ENCODE results near the gene IL26.
A peak's percentile ranks its signal among the peaks of the same experiment; 100 is the strongest.
"Not testable (repeated sequence)": the region's sequence is repeated elsewhere in the genome, so short reads cannot be mapped to it uniquely, and the experiment has no call there.

IL26 gene

DNA sequence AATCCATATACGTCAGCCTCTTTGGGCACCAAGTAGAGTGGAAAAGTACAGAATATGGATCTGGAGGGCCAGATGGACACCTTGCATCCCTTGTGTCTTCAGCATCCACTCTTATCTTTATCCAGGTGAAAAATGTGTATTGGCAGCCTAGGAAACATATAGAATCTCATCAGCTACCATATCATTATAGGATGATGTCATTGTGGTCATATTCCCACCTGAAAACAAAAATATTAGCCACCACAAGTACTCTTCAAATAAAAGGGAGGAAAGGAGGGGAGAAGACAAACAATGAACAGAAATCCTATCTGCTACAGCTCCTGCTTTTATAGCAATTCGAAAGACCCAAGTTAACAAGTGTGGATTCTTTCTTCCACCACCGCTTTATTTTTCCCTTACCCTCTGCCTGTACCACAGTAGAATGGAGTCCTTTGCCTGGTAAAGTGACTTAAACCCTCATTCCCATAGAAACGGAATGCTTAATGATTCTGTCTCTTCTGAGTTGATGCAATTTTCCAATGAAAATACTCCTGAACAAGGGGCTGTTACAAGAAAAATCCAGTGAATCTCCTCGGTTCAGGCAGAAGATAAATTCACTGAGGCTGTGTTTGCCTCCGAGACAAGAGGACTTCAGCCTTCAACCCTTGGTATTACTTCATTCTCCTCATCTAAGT lies 13.8 kb upstream of the IL26 start:
- DNase-seq, result no peak

DNA sequence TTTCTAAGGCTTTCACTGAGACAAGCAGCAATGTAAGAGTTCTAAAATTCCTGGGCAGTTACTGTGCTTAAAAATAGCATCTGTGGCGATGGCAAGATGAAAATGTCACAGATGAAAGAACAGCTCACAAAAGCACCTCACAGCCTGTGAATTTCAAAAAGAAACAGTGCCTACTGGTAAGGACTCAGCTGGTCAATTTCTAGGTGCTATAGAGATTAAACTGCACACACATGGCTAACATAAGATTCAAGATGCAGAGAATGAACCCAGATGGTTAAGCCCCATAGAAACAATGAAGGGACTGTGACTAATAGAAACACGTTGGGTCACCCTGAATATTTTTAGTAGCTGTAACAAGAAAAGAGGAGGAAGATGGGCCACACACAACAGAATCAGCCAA lies 12.0 kb upstream of the IL26 start:
- no peak for DNase-seq

DNA sequence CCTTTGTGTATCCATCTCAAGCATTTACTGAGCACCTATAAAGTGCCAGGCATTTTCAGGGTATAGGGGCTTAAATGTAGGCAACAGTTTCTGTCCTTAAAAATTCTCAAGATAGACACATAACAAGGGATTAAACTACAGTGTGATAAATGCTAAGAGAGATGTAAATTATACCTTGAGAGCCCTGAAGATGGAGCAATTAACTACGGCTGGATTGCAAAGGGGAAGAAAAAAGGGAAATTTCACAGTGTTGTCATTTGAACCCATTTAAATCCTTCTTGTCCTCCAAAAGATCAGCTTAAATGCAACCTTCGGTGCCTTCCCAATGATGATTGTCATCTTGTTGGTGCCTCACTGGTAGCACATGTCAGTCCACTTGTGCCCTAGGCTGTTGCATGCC lies 11.5 kb upstream of the IL26 start:
- DNase-seq, result no peak

DNA sequence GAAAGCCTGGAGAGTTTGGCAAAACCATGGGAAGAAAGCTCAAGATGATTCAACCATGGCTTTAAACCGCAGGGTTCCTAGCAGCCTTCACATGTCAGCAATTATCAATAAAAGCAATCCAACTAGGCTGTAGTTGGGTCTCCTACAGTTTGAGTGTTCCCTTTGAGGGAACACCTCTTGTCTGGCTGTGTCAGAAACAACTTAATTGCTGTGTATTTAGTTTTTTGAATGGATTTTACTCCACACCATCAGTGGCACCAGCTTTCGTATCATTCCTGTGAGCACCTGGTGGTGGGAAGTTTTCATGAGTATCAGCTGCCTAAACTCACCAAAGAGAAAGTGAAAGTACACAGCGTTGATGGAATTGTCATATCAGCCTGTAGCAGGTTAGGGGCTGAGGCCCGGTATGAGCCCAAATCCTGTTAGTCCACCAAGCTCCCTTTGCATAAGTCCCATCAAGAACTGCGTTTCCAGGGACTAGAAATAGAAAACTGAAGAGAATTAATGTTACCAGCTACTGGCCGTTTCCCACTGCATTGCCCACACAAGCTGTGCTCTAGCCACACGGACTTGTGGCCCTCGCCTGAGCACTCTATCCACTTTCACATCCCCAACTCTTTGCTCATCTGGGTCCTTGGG lies 10.9 kb upstream of the IL26 start:
- DNase-seq, result peak; percentile 61

DNA sequence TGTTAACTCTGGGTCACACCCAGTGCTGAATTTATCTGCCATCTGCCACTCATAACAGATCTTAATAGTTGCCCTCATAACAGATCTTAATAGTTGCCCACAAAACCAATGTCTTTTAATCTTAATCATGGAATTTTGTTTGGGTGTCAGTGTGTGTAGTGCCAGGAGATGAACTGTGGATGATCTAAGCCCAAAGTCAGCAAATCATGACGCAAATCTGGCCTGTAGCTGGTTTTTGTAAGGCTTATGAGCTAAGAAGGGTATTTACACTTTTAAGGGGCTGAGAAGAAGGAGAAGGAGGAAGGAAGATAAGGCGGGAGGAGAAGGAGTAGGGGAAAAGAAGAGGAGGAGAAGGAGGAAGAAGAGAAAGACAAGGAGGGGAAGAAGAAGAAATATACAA lies 10.0 kb upstream of the IL26 start:
- DNase-seq, result no peak

DNA sequence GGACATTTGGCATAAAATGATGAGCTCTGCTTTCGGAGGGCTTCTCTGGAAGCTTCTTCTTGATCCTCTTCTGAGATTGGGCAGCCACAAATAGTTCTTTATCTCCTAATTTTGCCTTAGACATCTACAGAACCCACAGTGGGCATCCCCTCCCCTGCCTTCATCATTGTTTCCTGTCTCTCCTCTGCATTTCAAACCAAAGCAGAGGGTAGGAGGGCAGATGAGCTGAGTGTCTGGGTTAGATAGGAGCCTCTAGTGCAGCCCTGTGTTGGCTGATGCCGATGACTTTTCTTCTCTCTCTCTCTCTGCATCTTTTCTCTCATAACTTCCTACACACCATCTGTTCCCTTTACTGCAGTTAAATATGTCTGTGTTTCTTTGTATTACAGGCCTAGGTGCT lies 8.5 kb upstream of the IL26 start:
- no peak for DNase-seq

DNA sequence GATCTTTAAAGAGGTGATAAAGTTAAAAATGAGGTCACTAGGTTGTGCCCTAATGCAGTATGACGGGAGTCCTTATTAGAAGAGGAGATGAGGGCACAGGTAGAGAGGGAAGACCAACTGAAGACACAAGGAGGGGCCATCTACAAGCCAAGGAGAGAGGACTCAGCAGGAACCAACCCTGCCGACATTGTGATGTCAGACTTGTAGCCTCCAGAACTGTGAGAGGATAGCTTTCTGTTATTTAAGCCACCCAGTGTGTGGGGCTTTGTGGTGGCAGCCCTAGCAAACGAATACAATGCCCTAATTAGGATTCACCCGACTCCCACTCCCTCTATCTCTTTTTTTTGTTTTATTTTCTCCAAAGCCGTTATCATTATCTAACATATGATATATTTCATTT lies 7.9 kb upstream of the IL26 start:
- no peak for DNase-seq

DNA sequence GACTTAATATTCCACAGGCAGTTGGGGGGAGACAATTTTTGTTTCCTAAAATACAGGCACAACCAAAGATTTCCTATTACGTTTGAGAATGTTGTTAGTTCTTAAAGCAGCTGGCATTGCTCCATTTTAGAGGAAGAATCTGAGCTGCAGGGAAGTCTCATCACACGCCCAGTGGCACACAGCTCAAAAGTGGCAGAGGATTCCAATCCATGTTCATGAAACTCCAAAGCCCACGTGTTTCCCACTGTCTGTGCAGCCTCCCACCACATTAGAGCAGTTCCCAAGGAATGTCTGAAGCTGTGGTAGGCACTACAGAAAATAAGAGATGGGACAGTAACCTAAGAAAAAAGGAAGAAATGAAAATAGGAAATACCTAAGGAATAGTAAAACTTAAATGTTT lies 6.1 kb upstream of the IL26 start:
- DNase-seq, result no peak

DNA sequence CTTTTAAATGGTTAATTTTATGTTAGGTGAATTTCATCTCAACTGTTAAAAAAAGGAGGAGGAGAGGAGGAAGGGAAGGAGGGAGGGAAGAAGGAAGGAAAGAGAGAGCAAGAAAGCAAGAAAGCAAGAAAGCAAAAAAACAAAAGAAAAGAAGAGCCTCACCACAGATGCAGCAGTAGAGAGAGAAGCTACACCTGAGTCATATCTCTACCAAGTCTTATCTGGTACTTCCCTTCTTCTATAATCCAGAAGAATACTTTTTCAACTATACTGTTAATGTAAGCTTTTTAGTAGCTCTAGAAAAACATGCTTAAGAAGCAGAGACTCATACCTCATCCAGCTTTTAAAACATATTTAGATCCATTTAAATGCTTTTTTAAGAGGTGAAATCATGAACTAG lies 5.6 kb upstream of the IL26 start:
- DNase-seq, result no peak

DNA sequence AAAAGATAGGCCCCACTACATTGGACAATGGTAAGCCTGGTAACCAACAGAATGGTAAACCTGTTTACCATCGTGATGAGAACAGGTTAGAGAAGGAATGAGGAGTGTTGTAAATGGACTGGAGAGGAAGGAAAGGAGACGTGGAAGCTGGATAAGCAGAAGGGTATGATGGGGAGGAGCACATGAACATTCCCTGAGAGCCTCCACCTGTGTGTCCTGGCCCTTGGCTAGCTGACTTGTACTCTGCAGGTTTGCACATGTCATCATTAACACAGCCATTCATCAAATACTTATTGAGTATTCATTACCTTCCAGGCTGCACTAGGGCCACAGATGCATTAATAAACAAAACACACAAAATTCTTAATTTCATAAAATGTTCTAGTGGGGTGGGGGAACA lies 4.3 kb upstream of the IL26 start:
- no peak for DNase-seq

DNA sequence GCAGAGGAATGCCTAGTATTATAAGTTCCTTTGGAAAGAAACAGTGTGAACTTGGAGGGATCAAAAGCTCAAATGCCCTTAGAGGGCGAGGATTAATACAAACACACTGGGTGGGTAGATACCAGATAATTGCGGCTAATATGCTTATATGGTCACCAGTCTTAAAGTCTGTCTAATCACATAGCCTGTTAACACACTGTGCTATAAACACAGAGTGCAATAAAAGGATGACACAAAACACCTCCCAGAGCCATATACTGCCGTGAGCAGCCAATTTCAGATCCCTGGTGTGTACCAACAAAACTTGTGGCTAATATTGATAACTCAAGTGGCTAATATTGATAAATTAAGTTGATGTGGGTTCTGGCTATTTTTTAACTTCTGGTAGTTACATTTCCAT lies 1.7 kb upstream of the IL26 start:
- DNase-seq, result no peak

DNA sequence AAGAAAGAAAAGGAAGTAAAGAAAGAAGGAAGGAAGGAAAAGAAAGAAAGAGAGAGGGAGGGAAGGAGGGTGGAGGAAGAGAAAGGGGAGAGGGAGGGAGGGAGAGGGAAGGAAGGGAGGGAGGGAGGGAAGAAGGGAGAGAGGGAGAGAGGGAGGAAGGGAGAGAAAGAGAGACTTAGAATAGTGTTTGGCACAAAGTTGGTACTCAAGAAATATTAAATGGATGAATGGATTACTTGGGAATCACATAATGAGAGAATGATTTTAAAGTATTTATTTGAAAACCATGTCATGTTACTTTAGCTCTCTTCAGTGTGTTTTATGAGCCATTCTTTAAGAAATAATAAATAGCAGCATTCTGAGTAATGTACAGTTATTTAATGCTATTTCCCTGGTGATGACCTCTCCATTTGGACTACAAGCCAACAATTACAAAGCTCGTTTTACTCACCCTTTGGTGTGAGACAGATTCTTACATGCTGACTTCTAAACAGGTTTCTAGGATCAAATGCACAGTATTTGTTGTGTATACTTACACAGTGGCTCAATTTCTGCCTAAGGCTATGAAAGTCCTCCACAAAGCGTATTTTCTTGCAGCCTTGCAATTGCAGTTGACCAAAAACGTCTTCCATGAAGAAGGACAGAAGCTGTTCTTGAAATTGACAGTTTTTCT lies 861 bp downstream of the IL26 start:
- no peak for DNase-seq

DNA sequence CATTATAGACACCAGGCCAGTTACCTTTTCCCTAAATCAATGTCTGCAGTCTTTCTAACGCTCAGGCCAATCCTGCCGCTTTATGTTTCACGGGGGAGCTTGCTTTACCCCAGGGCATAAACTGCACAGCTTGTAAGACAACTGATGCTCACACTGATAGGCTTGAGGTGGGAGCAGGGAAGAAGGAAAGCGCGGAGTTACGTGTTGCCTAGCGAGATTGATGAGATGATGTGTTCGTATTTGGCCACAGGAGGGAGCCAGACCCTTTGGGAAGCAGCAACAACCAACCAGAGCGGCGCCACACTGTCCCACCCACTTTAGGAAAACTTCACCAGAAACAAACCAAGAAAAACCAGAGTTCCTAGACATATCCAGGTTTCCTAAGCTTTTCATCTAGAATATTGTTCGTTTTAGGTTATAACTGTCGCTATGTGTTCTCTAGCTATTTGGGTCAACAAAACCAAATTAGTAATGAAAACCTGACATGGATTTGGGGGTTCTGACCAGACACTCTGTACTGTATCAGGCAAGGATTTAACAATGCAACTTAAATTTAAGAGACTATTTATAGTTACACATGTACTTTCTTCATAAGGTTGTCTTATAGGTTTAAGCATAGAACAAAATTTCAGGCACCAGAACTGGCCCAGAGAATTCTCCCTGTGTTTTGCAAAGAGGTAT lies 2.4 kb downstream of the IL26 start:
- peak; percentile 82 for DNase-seq

DNA sequence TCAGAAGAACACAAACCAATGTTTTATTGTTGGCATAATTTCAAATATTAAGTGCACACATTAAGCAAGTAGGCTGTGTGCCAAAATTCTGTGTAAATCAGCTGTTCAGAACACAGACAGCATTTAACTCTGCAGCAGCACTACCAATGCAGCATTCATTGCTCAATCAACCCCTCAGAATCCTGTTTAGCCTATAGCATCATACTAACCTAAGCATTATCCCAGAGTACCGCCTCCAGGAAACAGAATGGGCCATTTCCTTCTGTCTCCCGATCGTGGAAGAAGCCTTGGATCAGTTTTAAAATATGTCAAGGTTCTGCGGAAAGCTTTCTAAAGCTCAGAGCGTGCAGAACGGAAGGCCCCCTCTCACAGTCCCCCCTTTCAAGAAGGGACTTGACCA lies 3.3 kb downstream of the IL26 start:
- no peak for DNase-seq

DNA sequence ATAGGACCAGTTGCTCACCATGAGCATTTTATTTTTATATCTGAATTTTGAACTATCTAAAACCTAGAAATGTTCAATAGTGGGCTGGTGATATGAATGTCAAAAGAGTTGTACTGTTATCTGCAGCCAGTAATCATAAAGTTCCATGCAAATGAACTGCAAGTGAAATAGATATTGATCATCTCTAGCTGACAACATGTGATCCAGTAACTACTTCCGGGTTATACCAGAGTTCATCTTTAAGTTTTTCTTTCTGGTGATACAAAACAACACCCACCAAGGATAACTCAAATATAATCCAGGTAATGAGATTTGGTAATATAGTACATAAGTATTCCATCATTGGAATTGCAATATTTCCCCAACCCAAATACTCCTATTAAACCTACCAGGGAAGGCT lies 4.1 kb downstream of the IL26 start:
- DNase-seq, result no peak

DNA sequence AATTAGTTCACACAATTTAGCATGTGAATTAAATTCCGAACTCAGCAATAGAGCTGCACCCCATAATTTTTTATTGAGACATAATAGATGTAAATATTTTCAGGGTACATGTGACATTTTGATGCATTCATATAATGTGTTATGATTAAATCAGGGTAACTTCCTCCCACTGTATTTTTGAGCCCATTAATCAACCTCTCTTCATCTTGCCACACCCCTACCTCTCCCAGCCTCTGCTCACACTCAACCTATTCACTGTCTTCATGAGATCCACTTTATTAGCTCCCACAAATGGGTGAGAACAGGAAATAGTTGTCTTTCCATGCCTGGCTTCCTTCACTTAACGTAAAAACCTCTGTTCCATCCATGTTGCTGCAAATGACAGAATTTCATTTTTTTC lies 14.7 kb downstream of the IL26 start:
- DNase-seq, result no peak

DNA sequence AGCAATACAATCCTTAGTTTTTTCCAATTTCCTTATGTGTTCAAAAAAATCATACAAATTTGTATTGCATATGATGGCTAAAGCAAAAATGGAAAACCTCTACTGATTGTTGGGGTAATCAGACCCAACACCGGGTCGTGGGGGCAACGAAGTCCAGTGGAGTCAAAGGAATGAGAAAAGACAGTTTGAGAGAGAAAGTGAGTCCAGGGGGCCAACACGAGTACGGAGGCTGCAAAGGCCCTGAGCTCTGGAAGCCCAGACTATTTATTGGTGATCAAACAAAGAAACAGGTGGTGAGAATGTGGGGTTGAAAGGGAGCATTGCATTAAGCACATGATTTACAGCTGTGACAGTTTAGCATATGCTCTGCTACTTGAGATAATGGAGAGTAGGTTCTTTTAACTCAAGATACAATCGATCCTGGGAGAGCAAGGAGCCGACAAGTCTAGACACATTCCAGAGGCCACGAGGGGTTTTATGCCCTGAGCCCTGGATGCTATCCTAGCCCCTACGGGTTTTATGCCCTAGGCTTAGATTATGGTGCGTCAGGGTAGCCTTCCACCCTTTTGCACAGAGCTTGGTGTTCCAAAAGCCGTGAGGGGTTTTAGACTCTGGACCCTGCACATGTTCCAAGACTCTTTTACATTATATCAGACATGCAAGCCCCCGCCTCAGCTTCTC lies 16.4 kb downstream of the IL26 start:
- not testable (repeated sequence) for DNase-seq

DNA sequence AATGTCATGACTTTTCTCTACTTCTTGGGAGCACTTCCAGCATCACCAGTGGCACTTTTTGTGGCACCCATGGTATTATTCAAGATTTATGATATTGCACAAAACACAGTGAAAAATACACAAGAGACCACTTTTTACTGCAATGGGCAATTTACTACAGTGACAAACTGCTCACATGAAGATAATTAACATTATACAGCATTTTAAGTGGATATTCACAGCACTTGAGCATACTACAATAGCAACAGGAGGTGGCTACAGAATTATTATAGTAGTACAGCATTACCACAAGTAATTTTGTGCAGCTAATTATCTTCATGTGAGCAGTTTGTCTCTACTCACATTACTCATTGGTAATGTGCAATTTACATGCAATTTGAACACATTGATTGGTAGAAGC lies 18.3 kb downstream of the IL26 start:
- no peak for DNase-seq

DNA sequence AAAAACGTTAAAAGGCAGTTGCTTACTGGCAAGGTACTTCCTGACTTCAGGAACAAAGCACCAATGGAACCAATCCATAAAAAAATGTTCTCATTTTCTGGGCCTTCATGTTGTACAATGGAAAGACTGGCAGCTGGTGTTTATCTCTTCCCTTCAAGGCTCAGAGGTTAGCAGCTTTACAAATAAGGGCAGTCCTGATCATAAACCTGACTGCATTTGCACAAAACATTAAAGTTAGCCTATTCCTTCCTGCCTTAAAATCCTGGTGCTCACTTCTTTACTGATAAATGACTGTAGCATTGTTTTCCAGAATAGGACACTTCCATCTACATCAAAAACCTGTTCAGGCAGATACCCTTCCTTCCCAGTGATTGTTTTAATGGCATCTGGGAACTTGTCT lies 19.2 kb downstream of the IL26 start:
- no peak for DNase-seq

DNA sequence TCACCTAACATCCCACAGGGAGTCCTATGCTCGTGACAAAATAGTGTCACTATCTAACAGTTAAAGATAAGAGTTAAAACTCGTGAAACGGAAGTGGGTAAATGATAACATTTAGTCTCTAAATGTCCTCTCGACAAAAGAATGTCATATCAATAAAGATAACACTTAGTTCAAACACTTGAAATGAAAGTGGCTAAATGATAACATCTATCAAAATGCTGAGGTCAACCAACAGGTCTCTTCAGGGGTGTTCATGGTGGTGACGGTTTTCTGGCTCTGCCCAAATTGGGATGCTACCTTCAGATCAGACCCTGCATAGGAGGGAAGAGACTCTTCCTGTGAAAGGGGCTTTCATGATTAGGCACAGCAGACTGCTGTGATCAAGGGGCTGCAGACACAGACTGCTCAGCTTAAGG lies 22.1 kb downstream of the IL26 start:
- DNase-seq, result no peak

DNA sequence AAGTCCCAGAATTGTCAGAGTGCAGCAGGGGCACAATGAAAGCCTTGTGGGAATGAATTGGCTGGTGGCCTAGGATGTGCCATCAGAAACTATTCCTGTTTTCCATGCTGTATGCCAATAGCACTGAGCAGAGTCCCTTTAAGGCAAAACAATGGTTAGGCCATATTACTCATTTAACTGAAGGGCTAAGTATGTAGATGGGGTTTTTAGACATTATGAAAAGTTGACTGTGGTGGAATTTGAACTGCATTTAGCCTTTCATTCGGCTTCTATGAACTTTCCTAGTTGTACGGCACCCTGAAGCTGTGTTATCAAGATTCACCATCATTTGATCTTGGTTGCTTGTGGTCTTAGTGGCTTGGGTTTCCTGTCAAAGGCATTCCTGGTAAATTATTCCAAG lies 24.8 kb downstream of the IL26 start:
- no peak for DNase-seq

DNA sequence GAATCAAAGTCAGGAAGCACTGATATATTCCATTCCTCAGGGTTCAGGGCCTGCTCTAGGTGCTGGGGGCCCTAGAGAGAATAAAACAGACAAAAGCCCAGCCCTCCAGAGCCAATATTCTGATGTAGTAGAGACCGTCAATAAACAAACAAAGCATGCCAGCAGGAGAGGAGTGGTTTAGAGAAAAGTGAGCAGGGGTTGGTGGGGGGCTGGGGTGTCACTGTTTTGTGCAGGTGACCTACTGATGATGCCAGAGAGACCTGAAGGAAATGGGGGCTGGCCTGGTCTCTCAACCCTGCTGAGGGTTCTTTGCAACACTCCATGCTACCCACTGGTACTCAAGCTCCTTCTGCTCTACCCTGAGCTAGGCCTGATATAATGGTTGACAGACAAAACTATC lies 26.5 kb downstream of the IL26 start:
- DNase-seq, result no peak

DNA sequence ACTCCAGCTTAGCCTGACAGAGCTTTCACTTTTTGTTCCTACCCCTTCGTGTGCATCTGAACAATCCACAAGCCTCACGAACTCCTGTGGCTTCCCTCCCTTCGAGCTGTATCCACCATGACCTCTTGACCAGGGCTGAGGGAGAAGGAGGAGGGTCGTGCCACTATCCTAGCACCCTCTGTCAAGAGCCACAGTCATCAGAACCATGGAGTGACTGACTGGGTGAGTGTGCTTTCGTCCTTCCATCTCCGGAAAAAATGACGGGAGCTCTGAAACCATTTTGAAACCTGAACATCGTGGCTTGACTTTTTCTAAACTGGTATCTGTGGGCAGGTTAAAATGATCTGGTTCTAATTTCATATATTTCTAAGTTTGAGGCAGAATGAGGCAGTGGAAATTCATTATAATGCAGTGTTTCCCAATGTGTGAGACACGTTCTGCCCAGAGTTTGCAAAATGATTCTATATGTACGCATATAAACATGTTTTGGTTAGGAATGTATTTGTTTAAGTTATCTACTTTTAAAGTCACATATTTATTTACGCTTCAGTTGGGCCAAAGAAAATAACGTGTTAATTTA lies 27.0 kb downstream of the IL26 start:
- DNase-seq, result no peak

All from CD4-positive, alpha-beta T cell treated with Interleukin-6 for 4 hours (primary cell).